HepG2 (cell line): Measurements from ENCODE around the gene HNRNPUL2. TPM values are rescaled to one million over a fixed set of nuclear protein-coding genes. Genes with fewer than 3 reads are reported as not detected.

ENCODE experiments used
- ATM ChIP-seq: fragments of 450-650 bp; IDR thresholded peaks from 2 replicates; pipeline ENCODE4 v1.7.1; 2017; ENCODE audit warnings: mild to moderate bottlenecking, borderline replicate concordance
- BORCS8-MEF2B ChIP-seq: sonication (generic); formaldehyde crosslinking; IDR thresholded peaks from 2 replicates; pipeline ENCODE4 v1.8.0; 2022; ENCODE audit warnings: mild to moderate bottlenecking, missing genetic modification reagents
- FOSL1 ChIP-seq: sonication (generic); formaldehyde crosslinking; IDR thresholded peaks from 2 replicates; pipeline ENCODE4 v1.9.0; 2021; ENCODE audit warnings: missing genetic modification reagents, borderline replicate concordance
- KLF6 ChIP-seq: IDR thresholded peaks from 2 replicates; pipeline ENCODE4 v1.8.0; 2016; ENCODE audit warnings: missing biosample characterization, missing genetic modification reagents
- MBNL3 ChIP-seq: fragments of 250-450 bp; sonication (Bioruptor Pico); conservative IDR thresholded peaks from 2 replicates; pipeline ENCODE4 v1.8.0; 2022; ENCODE audit warnings: mild to moderate bottlenecking, inconsistent platforms
- PHF20 ChIP-seq: sonication (generic); formaldehyde crosslinking; IDR thresholded peaks from 2 replicates; pipeline ENCODE4 v1.5.0; 2020; ENCODE audit warnings: mild to moderate bottlenecking, missing genetic modification reagents
- SMAD1 ChIP-seq: sonication (generic); formaldehyde crosslinking; IDR thresholded peaks from 2 replicates; pipeline ENCODE4 v1.4.0; 2020; ENCODE audit warnings: missing genetic modification reagents, low read depth, mild to moderate bottlenecking, borderline replicate concordance
- SP140L ChIP-seq: sonication (generic); formaldehyde crosslinking; IDR thresholded peaks from 2 replicates; pipeline ENCODE4 v1.4.0; 2020; ENCODE audit warnings: missing genetic modification reagents, borderline replicate concordance
- TOE1 ChIP-seq: sonication (generic); formaldehyde crosslinking; IDR thresholded peaks from 2 replicates; pipeline ENCODE4 v1.4.0; 2020; ENCODE audit warnings: mild to moderate bottlenecking, missing genetic modification reagents
- XRCC5 ChIP-seq: fragments of 200-400 bp; formaldehyde crosslinking; optimal IDR thresholded peaks from 2 replicates; pipeline ENCODE3; 2017; ENCODE audit warnings: mild to moderate bottlenecking, low read length
- ZBTB7A ChIP-seq: sonication (generic); formaldehyde crosslinking; IDR thresholded peaks from 2 replicates; pipeline ENCODE4 v1.8.0; 2022; ENCODE audit warnings: mild to moderate bottlenecking, missing genetic modification reagents
- ZNF264 ChIP-seq: sonication (generic); formaldehyde crosslinking; IDR thresholded peaks from 2 replicates; pipeline ENCODE4 v1.4.0; 2020; ENCODE audit warnings: missing genetic modification reagents
- ZNF430 ChIP-seq: sonication (generic); formaldehyde crosslinking; IDR thresholded peaks from 2 replicates; pipeline ENCODE4 v1.9.0; 2021; ENCODE audit warnings: mild to moderate bottlenecking, missing genetic modification reagents
- ZNF572 ChIP-seq: sonication (generic); formaldehyde crosslinking; IDR thresholded peaks from 2 replicates; pipeline ENCODE4 v1.5.1; 2020; ENCODE audit warnings: mild to moderate bottlenecking, missing genetic modification reagents
- ZNF776 ChIP-seq: sonication (generic); formaldehyde crosslinking; IDR thresholded peaks from 2 replicates; pipeline ENCODE4 v1.4.0; 2020; ENCODE audit warnings: mild to moderate bottlenecking, missing genetic modification reagents
- ZNF879 ChIP-seq: sonication (generic); formaldehyde crosslinking; IDR thresholded peaks from 2 replicates; pipeline ENCODE4 v1.8.1; 2023; ENCODE audit warnings: missing genetic modification reagents
- polyA plus RNA-seq, 8 experiments: library from polyadenylated mRNA; depleted of rRNA in 3 of 8; stranded (reverse) in 7 of 8; unstranded in 1 of 8; fragments of >200 nt; fragmentation: Illumina TruSeq in 4 of 8; extraction: Trizol in 4 of 8; gene quantifications; 2 replicates each; pipeline versions ENCODE4 v1.2.1 to v1.2.3, GENCODE V29; 2011 to 2016; ENCODE audit warnings: low read depth in 4 of 8, missing spikeins in 1 of 8, mixed read lengths in 1 of 8; ENCODE audit not compliant: insufficient read depth in 1 of 8
- total RNA-seq, 5 experiments: library from RNA; depleted of rRNA; stranded (reverse); fragments of >200 nt; fragmentation: Illumina TruSeq; extraction: Trizol; gene quantifications; 2 replicates each; pipeline ENCODE4 v1.2.3, GENCODE V29; 2016; ENCODE audit warnings: low read depth in 1 of 5
- TF ChIP-seq, protein P1 (sequence below): sonication (generic); formaldehyde crosslinking; IDR thresholded peaks from 2 replicates; pipeline ENCODE4 v1.4.0; 2020; ENCODE audit warnings: missing genetic modification reagents
- TF ChIP-seq, protein P2 (sequence below): sonication (generic); formaldehyde crosslinking; conservative IDR thresholded peaks from 2 replicates; pipeline ENCODE4 v1.8.0; 2022; ENCODE audit warnings: low read depth, missing genetic modification reagents
- TF ChIP-seq, protein P3 (sequence below): sonication (generic); formaldehyde crosslinking; IDR thresholded peaks from 2 replicates; pipeline ENCODE4; 2020; ENCODE audit warnings: missing genetic modification reagents, mild to moderate bottlenecking, borderline replicate concordance
- TF ChIP-seq, protein P4 (sequence below): sonication (generic); formaldehyde crosslinking; conservative IDR thresholded peaks from 2 replicates; pipeline ENCODE4 v1.4.0; 2020; ENCODE audit warnings: missing genetic modification reagents

The HNRNPUL2 gene
- total and polyA plus RNA-seq, 2 of the 13 experiments (the other 11 are each of a cell fraction or from before 2014, with no cell fraction given) = 8.4 to 9.6 TPM

DNA sequence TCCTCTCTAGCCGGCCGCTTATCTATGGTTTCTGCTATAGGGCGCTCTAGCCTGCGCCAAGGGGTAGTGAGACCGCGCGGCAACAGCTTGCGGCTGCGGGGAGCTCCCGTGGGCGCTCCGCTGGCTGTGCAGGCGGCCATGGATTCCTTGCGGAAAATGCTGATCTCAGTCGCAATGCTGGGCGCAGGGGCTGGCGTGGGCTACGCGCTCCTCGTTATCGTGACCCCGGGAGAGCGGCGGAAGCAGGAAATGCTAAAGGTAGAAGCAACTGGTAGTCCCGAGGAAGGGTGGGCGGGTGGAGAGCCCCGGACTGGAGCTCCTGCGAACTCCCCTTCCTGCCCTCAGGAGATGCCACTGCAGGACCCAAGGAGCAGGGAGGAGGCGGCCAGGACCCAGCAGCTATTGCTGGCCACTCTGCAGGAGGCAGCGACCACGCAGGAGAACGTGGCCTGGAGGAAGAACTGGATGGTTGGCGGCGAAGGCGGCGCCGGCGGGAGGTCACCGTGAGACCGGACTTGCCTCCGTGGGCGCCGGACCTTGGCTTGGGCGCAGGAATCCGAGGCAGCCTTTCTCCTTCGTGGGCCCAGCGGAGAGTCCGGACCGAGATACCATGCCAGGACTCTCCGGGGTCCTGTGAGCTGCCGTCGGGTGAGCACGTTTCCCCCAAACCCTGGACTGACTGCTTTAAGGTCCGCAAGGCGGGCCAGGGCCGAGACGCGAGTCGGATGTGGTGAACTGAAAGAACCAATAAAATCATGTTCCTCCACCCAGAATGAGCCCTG lies 55.5 kb downstream of the HNRNPUL2 start, which contains the start of the genes LBHD1 and UQCC3 (continued):
- TF ChIP-seq ZNF572 (CRISPR knock-in tag) = peak; percentile 53; the same call in 1 of the 2 replicates
- TF ChIP-seq ATM = no peak
- TF ChIP-seq BORCS8-MEF2B = 0 out of 2 replicates have a peak, but pooled peaks have one; percentile 67
- no peak for TF ChIP-seq MBNL3 (CRISPR knock-in tag)
- peak; percentile 67; the same call in 1 of the 2 replicates for TF ChIP-seq SMAD1 (CRISPR knock-in tag)
- TF ChIP-seq, protein P1, sequence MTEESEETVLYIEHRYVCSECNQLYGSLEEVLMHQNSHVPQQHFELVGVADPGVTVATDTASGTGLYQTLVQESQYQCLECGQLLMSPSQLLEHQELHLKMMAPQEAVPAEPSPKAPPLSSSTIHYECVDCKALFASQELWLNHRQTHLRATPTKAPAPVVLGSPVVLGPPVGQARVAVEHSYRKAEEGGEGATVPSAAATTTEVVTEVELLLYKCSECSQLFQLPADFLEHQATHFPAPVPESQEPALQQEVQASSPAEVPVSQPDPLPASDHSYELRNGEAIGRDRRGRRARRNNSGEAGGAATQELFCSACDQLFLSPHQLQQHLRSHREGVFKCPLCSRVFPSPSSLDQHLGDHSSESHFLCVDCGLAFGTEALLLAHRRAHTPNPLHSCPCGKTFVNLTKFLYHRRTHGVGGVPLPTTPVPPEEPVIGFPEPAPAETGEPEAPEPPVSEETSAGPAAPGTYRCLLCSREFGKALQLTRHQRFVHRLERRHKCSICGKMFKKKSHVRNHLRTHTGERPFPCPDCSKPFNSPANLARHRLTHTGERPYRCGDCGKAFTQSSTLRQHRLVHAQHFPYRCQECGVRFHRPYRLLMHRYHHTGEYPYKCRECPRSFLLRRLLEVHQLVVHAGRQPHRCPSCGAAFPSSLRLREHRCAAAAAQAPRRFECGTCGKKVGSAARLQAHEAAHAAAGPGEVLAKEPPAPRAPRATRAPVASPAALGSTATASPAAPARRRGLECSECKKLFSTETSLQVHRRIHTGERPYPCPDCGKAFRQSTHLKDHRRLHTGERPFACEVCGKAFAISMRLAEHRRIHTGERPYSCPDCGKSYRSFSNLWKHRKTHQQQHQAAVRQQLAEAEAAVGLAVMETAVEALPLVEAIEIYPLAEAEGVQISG (CRISPR knock-in tag) = peak; percentile 99
- no peak for TF ChIP-seq FOSL1 (CRISPR knock-in tag)
- peak; percentile 91 for TF ChIP-seq PHF20
- TF ChIP-seq ZNF430 (CRISPR knock-in tag) = peak; percentile 84
- peak; percentile 73; the same call in 1 of the 2 replicates for TF ChIP-seq ZNF776 (CRISPR knock-in tag)
- TF ChIP-seq XRCC5 = peak; percentile 80
- TF ChIP-seq ZNF264 (CRISPR knock-in tag) = no peak; the same call in 1 of the 2 replicates
- no peak for TF ChIP-seq SP140L (CRISPR knock-in tag)
- TF ChIP-seq ZBTB7A (CRISPR knock-in tag) = peak; percentile 30; the same call in 1 of the 2 replicates
- no peak for TF ChIP-seq ZNF879 (CRISPR knock-in tag)
- TF ChIP-seq, protein P2, sequence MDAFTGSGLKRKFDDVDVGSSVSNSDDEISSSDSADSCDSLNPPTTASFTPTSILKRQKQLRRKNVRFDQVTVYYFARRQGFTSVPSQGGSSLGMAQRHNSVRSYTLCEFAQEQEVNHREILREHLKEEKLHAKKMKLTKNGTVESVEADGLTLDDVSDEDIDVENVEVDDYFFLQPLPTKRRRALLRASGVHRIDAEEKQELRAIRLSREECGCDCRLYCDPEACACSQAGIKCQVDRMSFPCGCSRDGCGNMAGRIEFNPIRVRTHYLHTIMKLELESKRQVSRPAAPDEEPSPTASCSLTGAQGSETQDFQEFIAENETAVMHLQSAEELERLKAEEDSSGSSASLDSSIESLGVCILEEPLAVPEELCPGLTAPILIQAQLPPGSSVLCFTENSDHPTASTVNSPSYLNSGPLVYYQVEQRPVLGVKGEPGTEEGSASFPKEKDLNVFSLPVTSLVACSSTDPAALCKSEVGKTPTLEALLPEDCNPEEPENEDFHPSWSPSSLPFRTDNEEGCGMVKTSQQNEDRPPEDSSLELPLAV (CRISPR knock-in tag) = no peak
- TF ChIP-seq, protein P3, sequence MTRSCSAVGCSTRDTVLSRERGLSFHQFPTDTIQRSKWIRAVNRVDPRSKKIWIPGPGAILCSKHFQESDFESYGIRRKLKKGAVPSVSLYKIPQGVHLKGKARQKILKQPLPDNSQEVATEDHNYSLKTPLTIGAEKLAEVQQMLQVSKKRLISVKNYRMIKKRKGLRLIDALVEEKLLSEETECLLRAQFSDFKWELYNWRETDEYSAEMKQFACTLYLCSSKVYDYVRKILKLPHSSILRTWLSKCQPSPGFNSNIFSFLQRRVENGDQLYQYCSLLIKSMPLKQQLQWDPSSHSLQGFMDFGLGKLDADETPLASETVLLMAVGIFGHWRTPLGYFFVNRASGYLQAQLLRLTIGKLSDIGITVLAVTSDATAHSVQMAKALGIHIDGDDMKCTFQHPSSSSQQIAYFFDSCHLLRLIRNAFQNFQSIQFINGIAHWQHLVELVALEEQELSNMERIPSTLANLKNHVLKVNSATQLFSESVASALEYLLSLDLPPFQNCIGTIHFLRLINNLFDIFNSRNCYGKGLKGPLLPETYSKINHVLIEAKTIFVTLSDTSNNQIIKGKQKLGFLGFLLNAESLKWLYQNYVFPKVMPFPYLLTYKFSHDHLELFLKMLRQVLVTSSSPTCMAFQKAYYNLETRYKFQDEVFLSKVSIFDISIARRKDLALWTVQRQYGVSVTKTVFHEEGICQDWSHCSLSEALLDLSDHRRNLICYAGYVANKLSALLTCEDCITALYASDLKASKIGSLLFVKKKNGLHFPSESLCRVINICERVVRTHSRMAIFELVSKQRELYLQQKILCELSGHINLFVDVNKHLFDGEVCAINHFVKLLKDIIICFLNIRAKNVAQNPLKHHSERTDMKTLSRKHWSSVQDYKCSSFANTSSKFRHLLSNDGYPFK = peak; percentile 86
- peak; percentile 26; the same call in 1 of the 2 replicates for TF ChIP-seq TOE1 (CRISPR knock-in tag)
- TF ChIP-seq, protein P4, sequence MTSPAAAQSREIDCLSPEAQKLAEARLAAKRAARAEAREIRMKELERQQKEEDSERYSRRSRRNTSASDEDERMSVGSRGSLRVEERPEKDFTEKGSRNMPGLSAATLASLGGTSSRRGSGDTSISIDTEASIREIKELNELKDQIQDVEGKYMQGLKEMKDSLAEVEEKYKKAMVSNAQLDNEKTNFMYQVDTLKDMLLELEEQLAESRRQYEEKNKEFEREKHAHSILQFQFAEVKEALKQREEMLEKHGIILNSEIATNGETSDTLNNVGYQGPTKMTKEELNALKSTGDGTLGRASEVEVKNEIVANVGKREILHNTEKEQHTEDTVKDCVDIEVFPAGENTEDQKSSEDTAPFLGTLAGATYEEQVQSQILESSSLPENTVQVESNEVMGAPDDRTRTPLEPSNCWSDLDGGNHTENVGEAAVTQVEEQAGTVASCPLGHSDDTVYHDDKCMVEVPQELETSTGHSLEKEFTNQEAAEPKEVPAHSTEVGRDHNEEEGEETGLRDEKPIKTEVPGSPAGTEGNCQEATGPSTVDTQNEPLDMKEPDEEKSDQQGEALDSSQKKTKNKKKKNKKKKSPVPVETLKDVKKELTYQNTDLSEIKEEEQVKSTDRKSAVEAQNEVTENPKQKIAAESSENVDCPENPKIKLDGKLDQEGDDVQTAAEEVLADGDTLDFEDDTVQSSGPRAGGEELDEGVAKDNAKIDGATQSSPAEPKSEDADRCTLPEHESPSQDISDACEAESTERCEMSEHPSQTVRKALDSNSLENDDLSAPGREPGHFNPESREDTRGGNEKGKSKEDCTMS (CRISPR knock-in tag) = no peak
- TF ChIP-seq KLF6 (CRISPR knock-in tag) = 0 out of 2 replicates have a peak, but pooled peaks have one; percentile 73
